ENCODE data around the gene CTDSP1.

DNA sequence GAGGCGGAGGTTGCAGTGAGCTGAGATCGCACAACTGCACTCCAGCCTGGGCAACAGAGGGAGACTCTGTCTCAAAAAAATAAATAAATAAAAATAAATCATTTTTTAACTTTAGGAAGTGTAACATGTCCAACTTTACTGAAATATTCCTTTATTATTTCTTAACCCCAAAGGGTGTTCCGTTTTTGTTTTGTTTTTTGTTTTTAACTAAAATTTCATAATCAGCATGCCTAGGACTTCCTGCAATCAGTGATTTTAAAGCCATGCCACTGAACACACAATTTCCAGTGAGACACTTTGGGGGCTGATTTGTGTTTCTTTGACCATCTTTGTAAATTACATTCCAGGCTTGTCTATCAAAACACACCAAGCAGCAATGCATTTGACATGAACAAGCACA is 35.9 kb upstream of the CTDSP1 start:
- TF ChIP-seq, protein P1, sequence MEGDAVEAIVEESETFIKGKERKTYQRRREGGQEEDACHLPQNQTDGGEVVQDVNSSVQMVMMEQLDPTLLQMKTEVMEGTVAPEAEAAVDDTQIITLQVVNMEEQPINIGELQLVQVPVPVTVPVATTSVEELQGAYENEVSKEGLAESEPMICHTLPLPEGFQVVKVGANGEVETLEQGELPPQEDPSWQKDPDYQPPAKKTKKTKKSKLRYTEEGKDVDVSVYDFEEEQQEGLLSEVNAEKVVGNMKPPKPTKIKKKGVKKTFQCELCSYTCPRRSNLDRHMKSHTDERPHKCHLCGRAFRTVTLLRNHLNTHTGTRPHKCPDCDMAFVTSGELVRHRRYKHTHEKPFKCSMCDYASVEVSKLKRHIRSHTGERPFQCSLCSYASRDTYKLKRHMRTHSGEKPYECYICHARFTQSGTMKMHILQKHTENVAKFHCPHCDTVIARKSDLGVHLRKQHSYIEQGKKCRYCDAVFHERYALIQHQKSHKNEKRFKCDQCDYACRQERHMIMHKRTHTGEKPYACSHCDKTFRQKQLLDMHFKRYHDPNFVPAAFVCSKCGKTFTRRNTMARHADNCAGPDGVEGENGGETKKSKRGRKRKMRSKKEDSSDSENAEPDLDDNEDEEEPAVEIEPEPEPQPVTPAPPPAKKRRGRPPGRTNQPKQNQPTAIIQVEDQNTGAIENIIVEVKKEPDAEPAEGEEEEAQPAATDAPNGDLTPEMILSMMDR (IDR thresholded peaks at IDR 0.05) = no peak
- TF ChIP-seq POLR2A (IDR thresholded peaks at IDR 0.05) = no peak

Data from heart left ventricle (tissue), 13 donors.